Body of pancreas (tissue), 4 donors: ENCODE data around the gene UBASH3A.

Source experiments
- POLR2A ChIP-seq, 3 donors: fragments of 450-650 bp; IDR thresholded peaks; one replicate each; pipeline ENCODE4 v1.6.1; 2016; ENCODE audit warnings: antibody characterized with exemption in 3 of 3, mild to moderate bottlenecking in 2 of 3
- TF ChIP-seq, protein P1 (sequence below), 7 experiments: fragments of 450-650 bp in 4 of 7; fragments of 200-600 bp in 3 of 7; sonication (generic) in 3 of 7; IDR thresholded peaks; one replicate each; pipeline ENCODE4 v1.5.1; 2016 to 2019; ENCODE audit warnings: antibody characterized with exemption in 7 of 7

DNA sequence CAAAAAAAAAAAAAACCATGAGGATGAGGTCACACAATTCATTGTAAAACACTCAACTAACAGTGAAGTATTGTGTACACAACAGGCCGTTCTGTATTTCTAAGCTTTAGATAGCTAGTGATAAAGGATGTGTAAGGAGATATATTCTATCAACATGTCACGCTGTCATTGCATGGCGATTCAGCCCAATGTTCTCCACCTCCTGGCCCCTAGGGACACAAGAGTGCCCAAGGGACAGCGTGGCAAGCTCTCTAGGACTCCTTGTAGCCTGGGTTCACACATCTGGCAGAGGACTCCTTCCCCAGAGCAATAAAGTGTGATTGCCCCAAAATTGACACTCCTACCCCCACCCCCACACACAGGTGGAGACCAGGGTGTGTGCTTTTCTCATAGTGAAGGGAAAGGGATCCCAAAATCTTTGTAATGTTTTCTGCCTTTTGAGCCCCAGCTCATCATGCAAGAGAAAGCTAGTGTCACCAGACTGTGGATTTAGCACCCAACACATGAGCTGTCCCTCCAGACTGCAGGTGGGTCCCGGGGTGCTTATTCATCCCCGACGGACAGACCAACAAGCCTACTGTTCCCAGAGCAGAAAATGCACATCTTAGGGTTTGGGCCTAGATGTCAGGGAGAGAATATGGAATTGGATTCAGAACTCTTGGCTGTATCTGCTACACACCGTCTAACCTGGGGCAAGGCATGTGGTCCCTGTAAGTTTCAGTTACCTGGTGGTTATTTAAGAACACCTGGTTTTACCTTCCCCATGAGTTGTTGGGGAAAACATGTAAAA, 19.4 kb upstream of the UBASH3A start:
- TF ChIP-seq, protein P1, sequence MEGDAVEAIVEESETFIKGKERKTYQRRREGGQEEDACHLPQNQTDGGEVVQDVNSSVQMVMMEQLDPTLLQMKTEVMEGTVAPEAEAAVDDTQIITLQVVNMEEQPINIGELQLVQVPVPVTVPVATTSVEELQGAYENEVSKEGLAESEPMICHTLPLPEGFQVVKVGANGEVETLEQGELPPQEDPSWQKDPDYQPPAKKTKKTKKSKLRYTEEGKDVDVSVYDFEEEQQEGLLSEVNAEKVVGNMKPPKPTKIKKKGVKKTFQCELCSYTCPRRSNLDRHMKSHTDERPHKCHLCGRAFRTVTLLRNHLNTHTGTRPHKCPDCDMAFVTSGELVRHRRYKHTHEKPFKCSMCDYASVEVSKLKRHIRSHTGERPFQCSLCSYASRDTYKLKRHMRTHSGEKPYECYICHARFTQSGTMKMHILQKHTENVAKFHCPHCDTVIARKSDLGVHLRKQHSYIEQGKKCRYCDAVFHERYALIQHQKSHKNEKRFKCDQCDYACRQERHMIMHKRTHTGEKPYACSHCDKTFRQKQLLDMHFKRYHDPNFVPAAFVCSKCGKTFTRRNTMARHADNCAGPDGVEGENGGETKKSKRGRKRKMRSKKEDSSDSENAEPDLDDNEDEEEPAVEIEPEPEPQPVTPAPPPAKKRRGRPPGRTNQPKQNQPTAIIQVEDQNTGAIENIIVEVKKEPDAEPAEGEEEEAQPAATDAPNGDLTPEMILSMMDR (IDR thresholded peaks at IDR 0.05), result no peak
- no peak for TF ChIP-seq POLR2A (IDR thresholded peaks at IDR 0.05)
